Uterus (tissue), 4 donors: ENCODE results near the gene ABI1. TPM values are rescaled to one million over a fixed set of nuclear protein-coding genes. Genes with fewer than 3 reads are reported as not detected.

Experiments used
- DNase-seq, 2 donors: peaks; one replicate each; pipeline ENCODE4 v3.0.0-alpha.2; 2019 to 2020
- H3K27ac ChIP-seq, 2 donors: fragments of 200-600 bp; sonication (generic); 1 replicate in 1 of 2; 2 replicates in 1 of 2; pipeline ENCODE4 v1.5.1; 2016 to 2018
- H3K27me3 ChIP-seq, 2 donors: fragments of 200-600 bp; sonication (generic); one replicate each; pipeline ENCODE4 v1.5.1; 2018 to 2019; ENCODE audit warnings: control low read depth in 1 of 2
- H3K36me3 ChIP-seq, 2 donors: fragments of 200-600 bp; sonication (generic); one replicate each; pipeline ENCODE4 v1.5.1; 2019; ENCODE audit warnings: control low read depth in 1 of 2
- H3K4me1 ChIP-seq, 2 donors: fragments of 200-600 bp; sonication (generic); one replicate each; pipeline ENCODE4 v1.5.1; 2018 to 2019; ENCODE audit warnings: control low read depth in 1 of 2
- H3K4me3 ChIP-seq, 2 donors: fragments of 200-600 bp; sonication (generic); 1 replicate in 1 of 2; 2 replicates in 1 of 2; pipeline ENCODE4 v1.5.1; 2018 to 2019; ENCODE audit warnings: mild to moderate bottlenecking in 1 of 2
- H3K9me3 ChIP-seq, 2 donors: fragments of 200-600 bp; sonication (generic); one replicate each; pipeline ENCODE4 v1.5.1; 2019; ENCODE audit warnings: control low read depth in 1 of 2
- POLR2A ChIP-seq, 2 donors: fragments of 450-650 bp; IDR thresholded peaks; one replicate each; pipeline ENCODE4 v1.6.1; 2016; ENCODE audit warnings: antibody characterized with exemption in 2 of 2, mild to moderate bottlenecking in 1 of 2, moderate library complexity in 1 of 2
- intact Hi-C: fragments of 100-400 bp; cut with DNase I; formaldehyde crosslinking; loops from one replicate; pipeline ENCODE4 v1.15.1; 2023; ENCODE audit warnings: low total_unique reads
- total RNA-seq, 4 donors: library from RNA; depleted of rRNA in 3 of 4; stranded (reverse); fragments of >200 nt in 3 of 4; gene quantifications; one replicate each; pipeline versions ENCODE4 v1.1.0 to v1.2.4, GENCODE V29; 2014 to 2023
- TF ChIP-seq, protein P1 (sequence below), 4 experiments: fragments of 200-600 bp in 2 of 4; fragments of 450-650 bp in 2 of 4; sonication (generic) in 2 of 4; IDR thresholded peaks; one replicate each; pipeline ENCODE4 v1.5.1; 2016 to 2019; ENCODE audit warnings: antibody characterized with exemption in 4 of 4, mild to moderate bottlenecking in 2 of 4, moderate library complexity in 1 of 4
- donor health status: DM: yes; HTN: yes; CAD: no.

ABI1 gene
- total RNA-seq, 4 donors from 2014 or later: 26.6 to 50.4 (median 39.1) TPM

DNA sequence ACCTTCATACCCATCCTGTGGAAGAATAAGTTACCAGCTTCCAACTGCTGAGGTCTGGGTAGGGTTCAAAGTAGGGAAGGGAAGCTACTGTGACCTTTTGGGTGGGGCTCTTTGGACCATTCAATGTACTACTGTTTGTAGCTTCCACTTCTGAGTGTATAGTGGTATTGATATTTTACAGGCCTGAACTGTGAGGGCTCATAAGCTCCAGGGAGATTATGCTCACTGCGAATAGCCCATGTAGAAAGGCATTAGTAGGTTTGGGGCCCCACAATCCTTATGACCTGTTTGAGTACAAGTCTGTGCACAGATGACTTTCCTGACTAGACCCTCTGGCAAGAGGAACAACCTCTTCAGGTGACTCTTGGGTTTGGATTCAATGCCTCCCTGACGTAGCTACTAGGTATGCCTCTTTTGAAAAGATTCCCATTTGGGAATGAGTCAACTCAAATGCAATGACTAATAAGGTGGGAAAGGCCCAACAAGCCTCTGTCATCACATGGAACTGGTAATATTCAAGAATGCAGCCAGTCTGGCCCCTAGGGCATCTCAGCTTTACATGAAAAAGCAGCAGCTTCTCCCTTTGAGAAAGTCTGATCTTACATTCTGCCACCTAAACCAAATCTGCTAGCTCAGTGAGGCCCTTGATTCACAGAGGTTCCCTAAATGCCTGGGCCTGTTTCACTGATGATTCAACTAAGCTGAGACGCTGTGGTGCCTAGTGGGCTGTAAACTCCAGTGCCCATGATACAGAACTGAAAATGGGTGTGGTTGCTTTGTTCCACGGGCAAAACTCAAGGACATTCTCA, 79.8 kb downstream of the ABI1 start:
- no peak overlapping the region for H3K4me3 ChIP-seq
- no peaks in the 10 kb centered on the region for H3K9me3 ChIP-seq
- no peaks in the 10 kb centered on the region for H3K27me3 ChIP-seq
- H3K36me3 ChIP-seq: no peaks in the 10 kb centered on the region
- DNase-seq: no peak
- TF ChIP-seq POLR2A (IDR thresholded peaks at IDR 0.05): no peak
- TF ChIP-seq, protein P1, sequence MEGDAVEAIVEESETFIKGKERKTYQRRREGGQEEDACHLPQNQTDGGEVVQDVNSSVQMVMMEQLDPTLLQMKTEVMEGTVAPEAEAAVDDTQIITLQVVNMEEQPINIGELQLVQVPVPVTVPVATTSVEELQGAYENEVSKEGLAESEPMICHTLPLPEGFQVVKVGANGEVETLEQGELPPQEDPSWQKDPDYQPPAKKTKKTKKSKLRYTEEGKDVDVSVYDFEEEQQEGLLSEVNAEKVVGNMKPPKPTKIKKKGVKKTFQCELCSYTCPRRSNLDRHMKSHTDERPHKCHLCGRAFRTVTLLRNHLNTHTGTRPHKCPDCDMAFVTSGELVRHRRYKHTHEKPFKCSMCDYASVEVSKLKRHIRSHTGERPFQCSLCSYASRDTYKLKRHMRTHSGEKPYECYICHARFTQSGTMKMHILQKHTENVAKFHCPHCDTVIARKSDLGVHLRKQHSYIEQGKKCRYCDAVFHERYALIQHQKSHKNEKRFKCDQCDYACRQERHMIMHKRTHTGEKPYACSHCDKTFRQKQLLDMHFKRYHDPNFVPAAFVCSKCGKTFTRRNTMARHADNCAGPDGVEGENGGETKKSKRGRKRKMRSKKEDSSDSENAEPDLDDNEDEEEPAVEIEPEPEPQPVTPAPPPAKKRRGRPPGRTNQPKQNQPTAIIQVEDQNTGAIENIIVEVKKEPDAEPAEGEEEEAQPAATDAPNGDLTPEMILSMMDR (IDR thresholded peaks at IDR 0.05): no peak
- intact Hi-C loops: no loop called here
- no peaks in the 10 kb centered on the region for H3K4me1 ChIP-seq
- no peak overlapping the region for H3K27ac ChIP-seq

DNA sequence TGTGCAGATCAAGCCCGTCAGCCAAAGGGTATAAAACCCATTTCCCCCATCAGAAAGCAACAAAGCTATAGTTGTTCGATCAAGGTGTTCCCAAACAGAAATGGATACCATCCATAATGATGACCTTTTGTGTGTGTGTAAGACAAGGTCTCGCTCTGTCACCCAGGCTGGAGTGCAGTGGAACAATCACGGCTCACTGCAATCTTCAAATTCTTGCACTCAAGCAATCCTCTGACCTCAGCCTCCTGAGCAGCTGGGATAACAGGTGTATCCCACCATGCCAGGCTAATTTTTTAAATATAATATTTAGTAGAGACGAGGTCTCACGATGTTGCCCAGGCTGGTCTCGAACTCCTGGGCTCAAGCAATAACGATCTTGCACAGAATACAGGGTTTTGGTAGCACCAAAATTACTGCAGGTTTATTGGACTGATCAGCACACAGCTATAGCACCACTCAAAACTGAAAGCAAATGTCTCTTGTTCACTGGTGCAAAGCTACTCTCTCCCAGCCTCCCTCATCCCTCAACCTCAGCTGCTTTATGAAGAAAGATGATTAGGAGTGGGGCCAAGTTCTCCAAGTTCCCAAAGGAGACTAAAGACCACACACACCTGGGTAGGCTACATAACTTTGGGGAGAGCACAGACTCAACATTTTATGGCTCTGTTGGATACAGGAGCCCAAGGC, 80.5 kb downstream of the ABI1 start:
- intact Hi-C loops: no loop called here
- Histone ChIP-seq H3K27ac (no peak overlapping the region), H3K36me3 (no peaks in the 10 kb centered on the region), H3K9me3 (no peaks in the 10 kb centered on the region), H3K27me3 (no peaks in the 10 kb centered on the region), H3K4me1 (no peaks in the 10 kb centered on the region), H3K4me3 (no peak overlapping the region)
- TF ChIP-seq, protein P1 (IDR thresholded peaks at IDR 0.05): no peak
- no peak for TF ChIP-seq POLR2A (IDR thresholded peaks at IDR 0.05)
- no peak for DNase-seq

DNA sequence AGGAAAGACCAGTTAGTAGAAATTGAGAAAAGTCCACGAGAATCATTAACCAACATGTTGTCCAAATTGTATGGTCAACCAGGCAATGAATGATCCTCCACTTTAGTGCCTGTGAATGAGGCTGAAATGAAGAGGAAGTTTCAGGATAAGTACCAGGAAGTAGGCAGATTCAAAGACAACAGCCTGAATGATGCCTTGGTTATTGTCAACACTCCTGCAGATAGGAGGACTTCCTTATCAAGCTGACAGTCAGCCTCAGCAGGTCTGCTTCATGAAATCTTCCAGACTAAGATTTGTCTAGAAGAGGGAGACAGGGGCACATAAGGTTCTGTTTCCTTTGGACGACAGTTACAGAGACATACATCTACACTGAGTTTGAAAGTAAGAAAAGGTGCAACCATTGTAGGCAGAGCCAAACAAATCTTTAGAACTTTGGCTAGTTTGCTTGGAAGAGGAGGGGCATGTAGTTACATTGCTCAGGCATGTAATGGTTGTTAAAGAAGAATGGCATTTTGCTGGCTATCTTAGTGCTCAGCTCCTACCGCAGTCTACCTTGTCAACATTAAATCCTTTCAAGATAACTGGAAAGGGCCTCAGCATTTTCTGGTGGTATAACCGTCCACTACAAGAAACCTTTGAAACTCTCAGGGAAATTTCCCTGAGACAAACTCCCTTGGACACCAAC, 81.4 kb downstream of the ABI1 start:
- TF ChIP-seq, protein P1 (IDR thresholded peaks at IDR 0.05): no peak
- no peak for TF ChIP-seq POLR2A (IDR thresholded peaks at IDR 0.05)
- Histone ChIP-seq H3K27me3 (no peaks in the 10 kb centered on the region), H3K36me3 (no peaks in the 10 kb centered on the region), H3K4me1 (no peaks in the 10 kb centered on the region), H3K27ac (no peak overlapping the region), H3K4me3 (no peak overlapping the region), H3K9me3 (no peaks in the 10 kb centered on the region)
- intact Hi-C loops: no loop called here
- no peak for DNase-seq

DNA sequence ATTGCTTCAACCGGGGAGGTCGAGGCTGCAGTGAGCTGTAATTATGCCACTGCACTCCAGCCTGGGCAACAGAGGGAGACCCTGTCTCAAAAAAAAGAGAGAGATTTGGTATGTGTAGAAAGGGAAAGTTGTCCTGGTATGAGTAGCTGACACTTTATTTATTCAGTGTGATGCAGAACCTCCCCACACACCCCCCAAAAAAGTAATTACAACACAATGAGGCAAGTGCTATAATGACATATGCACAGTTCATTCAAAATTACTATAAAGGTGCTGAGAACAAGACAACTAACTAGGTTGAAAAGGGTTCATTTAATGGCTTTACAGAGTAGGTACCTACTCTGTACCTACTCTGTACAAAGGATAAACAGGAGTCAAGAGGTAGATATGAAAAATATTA, 83.1 kb downstream of the ABI1 start:
- Histone ChIP-seq H3K27me3 (no peaks in the 10 kb centered on the region), H3K4me3 (no peak overlapping the region), H3K36me3 (no peaks in the 10 kb centered on the region), H3K9me3 (no peaks in the 10 kb centered on the region), H3K27ac (no peak overlapping the region), H3K4me1 (no peaks in the 10 kb centered on the region)
- intact Hi-C loops: no loop called here
- TF ChIP-seq, protein P1 (IDR thresholded peaks at IDR 0.05): no peak
- TF ChIP-seq POLR2A (IDR thresholded peaks at IDR 0.05): no peak
- no peak for DNase-seq

DNA sequence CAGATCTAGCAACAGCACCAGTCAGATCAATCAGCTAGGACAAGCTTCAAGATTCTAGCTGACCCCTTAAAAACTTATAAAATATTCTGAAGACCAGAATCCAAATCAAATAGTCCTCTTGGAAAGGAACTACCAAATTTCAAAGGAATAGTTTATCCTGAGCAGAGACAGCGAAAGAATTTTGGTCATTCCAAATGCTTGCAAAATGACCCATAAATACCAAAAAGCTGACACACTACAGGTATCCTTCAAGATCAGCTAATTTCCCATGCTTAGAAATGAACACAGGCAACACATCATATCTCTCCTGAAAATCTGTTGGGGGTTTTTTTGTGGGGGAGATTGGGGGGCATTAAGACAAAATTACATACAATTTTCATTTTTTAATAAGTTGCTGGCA, 84.5 kb downstream of the ABI1 start:
- H3K4me3 ChIP-seq: no peak overlapping the region
- no peaks in the 10 kb centered on the region for H3K27me3 ChIP-seq
- intact Hi-C loops: no loop called here
- no peaks in the 10 kb centered on the region for H3K4me1 ChIP-seq
- no peaks in the 10 kb centered on the region for H3K9me3 ChIP-seq
- TF ChIP-seq POLR2A (IDR thresholded peaks at IDR 0.05): no peak
- TF ChIP-seq, protein P1 (IDR thresholded peaks at IDR 0.05): no peak
- no peaks in the 10 kb centered on the region for H3K36me3 ChIP-seq
- no peak overlapping the region for H3K27ac ChIP-seq
- DNase-seq: no peak
